Measurements from ENCODE around the gene RBPMS2. TPM values are rescaled to one million over a fixed set of nuclear protein-coding genes. Genes with fewer than 3 reads are reported as not detected.
A peak's percentile ranks its signal among the peaks of the same experiment; 100 is the strongest.
"Not testable (repeated sequence)": the region's sequence is repeated elsewhere in the genome, so short reads cannot be mapped to it uniquely, and the experiment has no call there.

The RBPMS2 gene
- total and polyA plus RNA-seq, 3 experiments from 2014 or later = not detected

DNA sequence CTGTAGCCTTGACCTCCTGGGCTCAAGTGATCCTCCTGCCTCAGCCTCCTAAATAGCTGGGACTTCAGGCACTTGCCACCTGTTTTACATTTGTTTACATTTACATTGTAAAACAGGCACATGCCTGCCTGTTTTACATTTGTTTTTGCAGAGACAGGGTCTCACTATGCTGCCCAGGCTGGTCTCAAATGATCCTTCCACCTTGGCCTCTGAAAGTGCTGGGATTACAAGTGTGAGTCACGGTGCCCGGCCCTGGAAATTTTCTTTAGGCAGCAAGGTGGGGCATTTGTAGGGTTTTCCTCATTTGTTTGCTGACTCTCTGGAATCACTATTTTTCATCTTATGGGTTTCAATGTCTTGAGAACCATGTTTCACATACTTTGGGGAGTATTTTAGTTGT lies 25.1 kb upstream of the RBPMS2 start:
- POLR2A ChIA-PET = no interaction called here
- no peak for DNase-seq
- no peak overlapping the region for H3K27ac ChIP-seq (ENCODE audit: low read depth, low read length)
- H3K9me3 Mint-ChIP-seq = peaks cover 0 to 4% (median 0%) of the 10 kb centered on the region in 5 donors
- H3K27me3 ChIP-seq (ENCODE audit: insufficient read depth, low read length, poor library complexity, severe bottlenecking) = no peaks in the 10 kb centered on the region
- no peak overlapping the region for H3K4me3 ChIP-seq (ENCODE audit: low read length)
- H3K4me3 Mint-ChIP-seq = no peak overlapping the region
- H3K4me1 Mint-ChIP-seq = no peaks in the 10 kb centered on the region
- H3K9me3 ChIP-seq (ENCODE audit: low read length) = no peaks in the 10 kb centered on the region
- H3K36me3 ChIP-seq (ENCODE audit: insufficient read depth, low read length) = no peaks in the 10 kb centered on the region
- CTCF ChIA-PET = interaction anchor here (1.5 kb wide), 1 partner anchor 9 kb away, joined by 9 read pairs; no protein-coding TSS in a partner anchor
- no peaks in the 10 kb centered on the region for H3K4me1 ChIP-seq (ENCODE audit: insufficient read depth, low read length)
- H3K27ac Mint-ChIP-seq = peak overlapping the region in 1 of 8 donors; percentile 70
- H3K27me3 Mint-ChIP-seq = no peaks in the 10 kb centered on the region
- no peaks in the 10 kb centered on the region for H3K36me3 Mint-ChIP-seq

DNA sequence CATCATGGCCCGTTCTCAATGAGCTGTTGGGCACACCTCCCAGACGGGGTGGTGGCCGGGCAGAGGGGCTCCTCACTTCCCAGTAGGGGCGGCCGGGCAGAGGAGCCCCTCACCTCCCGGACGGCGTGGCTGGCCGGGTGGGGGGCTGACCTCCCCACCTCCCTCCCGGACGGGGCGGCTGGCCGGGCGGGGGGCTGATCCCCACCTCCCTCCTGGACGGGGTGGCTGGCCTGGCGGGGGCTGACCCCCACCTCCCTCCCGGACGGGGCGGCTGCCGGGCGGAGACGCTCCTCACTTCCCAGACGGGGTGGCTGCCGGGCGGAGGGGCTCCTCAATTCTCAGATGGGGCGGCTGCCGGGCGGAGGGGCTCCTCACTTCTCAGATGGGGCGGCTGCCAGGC lies 23.5 kb upstream of the RBPMS2 start:
- H3K4me3 ChIP-seq (ENCODE audit: low read length); CTCF ChIA-PET; H3K36me3 Mint-ChIP-seq: not testable (repeated sequence)

DNA sequence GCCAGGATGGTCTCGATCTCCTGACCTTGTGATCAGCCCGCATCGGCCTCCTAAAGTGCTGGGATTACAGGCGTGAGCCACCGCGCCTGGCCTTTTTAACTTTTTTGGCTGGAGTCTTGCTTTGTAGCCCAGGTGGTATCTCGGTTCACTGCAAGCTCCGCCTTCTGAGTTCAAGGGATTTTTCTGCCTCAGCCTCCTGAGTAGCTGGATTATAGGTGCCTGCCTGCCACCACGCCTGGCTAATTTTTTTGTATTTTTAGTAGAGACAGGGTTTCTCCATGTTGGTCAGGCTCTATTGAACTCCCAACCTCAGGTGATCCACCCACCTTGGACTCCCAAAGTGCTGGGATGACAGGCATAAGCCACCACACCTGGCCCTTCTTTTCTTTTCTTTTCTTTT lies 20.5 kb upstream of the RBPMS2 start:
- H3K9me3 ChIP-seq (ENCODE audit: low read length); H3K36me3 Mint-ChIP-seq; DNase-seq; H3K27ac Mint-ChIP-seq; POLR2A ChIA-PET; H3K27me3 ChIP-seq (ENCODE audit: insufficient read depth, low read length, poor library complexity, severe bottlenecking); H3K27ac ChIP-seq (ENCODE audit: low read depth, low read length); H3K4me3 ChIP-seq (ENCODE audit: low read length); H3K27me3 Mint-ChIP-seq; H3K9me3 Mint-ChIP-seq; H3K4me1 Mint-ChIP-seq; H3K4me1 ChIP-seq (ENCODE audit: insufficient read depth, low read length); H3K4me3 Mint-ChIP-seq; CTCF ChIA-PET; H3K36me3 ChIP-seq (ENCODE audit: insufficient read depth, low read length): not testable (repeated sequence)

More for the DNA sequence above, 23.5 kb upstream of the RBPMS2 start:
- H3K4me1 Mint-ChIP-seq; H3K4me1 ChIP-seq (ENCODE audit: insufficient read depth, low read length); H3K27ac Mint-ChIP-seq; H3K27me3 Mint-ChIP-seq; H3K9me3 Mint-ChIP-seq; H3K27me3 ChIP-seq (ENCODE audit: insufficient read depth, low read length, poor library complexity, severe bottlenecking); H3K36me3 ChIP-seq (ENCODE audit: insufficient read depth, low read length); DNase-seq; H3K4me3 Mint-ChIP-seq; H3K27ac ChIP-seq (ENCODE audit: low read depth, low read length); POLR2A ChIA-PET; H3K9me3 ChIP-seq (ENCODE audit: low read length): not testable (repeated sequence)

DNA sequence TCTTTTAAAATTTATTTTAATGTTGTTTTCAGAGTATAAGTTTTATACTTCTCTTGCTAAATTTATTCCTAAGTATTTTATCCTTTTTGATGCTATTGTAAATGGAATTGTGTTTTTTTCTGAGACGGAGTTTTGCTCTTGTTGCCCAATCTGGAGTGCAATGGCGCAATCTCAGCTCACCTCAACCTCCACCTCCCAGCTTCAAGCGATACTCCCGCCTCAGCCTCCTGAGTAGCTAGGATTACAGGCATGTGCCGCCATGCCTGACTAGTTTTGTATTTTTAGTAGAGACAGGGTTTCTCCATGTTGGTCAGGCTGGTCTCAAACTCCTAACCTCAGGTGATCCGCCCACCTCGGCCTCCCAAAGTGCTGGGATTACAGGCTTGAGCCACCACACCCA lies 19.9 kb upstream of the RBPMS2 start:
- H3K27ac Mint-ChIP-seq; H3K27ac ChIP-seq (ENCODE audit: low read depth, low read length); POLR2A ChIA-PET; H3K36me3 Mint-ChIP-seq; H3K27me3 Mint-ChIP-seq; H3K4me1 ChIP-seq (ENCODE audit: insufficient read depth, low read length); H3K9me3 ChIP-seq (ENCODE audit: low read length); DNase-seq; H3K36me3 ChIP-seq (ENCODE audit: insufficient read depth, low read length); H3K9me3 Mint-ChIP-seq; CTCF ChIA-PET; H3K4me3 Mint-ChIP-seq; H3K4me3 ChIP-seq (ENCODE audit: low read length); H3K27me3 ChIP-seq (ENCODE audit: insufficient read depth, low read length, poor library complexity, severe bottlenecking); H3K4me1 Mint-ChIP-seq: not testable (repeated sequence)

DNA sequence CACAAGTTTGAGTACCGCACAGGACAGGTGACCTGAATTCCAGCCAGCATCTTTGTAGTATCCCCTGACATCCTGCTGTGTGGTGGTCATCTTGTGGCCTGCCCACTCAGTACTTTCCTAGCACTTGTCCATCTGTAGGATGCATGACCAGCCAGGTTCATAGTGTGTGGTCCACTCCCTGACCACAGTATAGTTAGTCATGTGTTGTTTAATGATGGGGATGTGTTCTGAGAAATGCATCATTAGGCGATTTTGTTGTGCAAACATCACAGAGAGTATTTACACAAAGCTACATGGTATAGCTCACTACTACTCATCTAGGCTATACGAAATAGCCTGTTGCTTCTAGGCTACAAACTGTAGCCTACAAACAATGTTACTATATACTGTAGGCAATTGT lies 16.9 kb upstream of the RBPMS2 start:
- no peaks in the 10 kb centered on the region for H3K9me3 ChIP-seq (ENCODE audit: low read length)
- H3K36me3 Mint-ChIP-seq = no peaks in the 10 kb centered on the region
- no peak overlapping the region for H3K4me3 Mint-ChIP-seq
- no peak for DNase-seq
- H3K4me1 Mint-ChIP-seq = no peaks in the 10 kb centered on the region
- ChIA-PET CTCF (interaction anchor here (1.4 kb wide), 1 partner anchor 18 kb away, joined by 3 read pairs; no protein-coding TSS in a partner anchor), POLR2A (no interaction called here)
- no peak overlapping the region for H3K4me3 ChIP-seq (ENCODE audit: low read length)
- H3K27ac ChIP-seq (ENCODE audit: low read depth, low read length) = no peak overlapping the region
- no peaks in the 10 kb centered on the region for H3K27me3 Mint-ChIP-seq
- H3K9me3 Mint-ChIP-seq = no peaks in the 10 kb centered on the region
- H3K27ac Mint-ChIP-seq = no peak overlapping the region
- no peaks in the 10 kb centered on the region for H3K27me3 ChIP-seq (ENCODE audit: insufficient read depth, low read length, poor library complexity, severe bottlenecking)
- no peaks in the 10 kb centered on the region for H3K36me3 ChIP-seq (ENCODE audit: insufficient read depth, low read length)
- no peaks in the 10 kb centered on the region for H3K4me1 ChIP-seq (ENCODE audit: insufficient read depth, low read length)

DNA sequence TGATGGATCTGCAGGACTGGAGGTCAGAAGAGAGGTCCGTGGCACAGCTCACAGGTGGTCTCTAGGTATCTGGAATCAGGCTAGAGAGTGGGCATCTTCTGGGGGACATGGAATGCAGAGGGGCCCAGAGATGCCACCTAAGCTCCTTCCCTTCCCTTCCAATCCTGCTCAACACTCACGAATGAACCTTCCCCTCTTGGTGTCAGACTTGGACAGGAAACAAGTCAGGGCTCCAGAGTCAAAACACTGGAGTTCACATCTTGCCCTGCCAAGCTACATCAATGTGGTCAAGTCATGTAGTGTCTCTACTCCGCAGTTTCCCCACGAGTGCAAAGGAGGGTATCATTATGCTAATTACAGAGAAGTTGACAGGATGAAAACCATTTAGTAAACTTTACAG lies 16.0 kb upstream of the RBPMS2 start:
- no peaks in the 10 kb centered on the region for H3K36me3 ChIP-seq (ENCODE audit: insufficient read depth, low read length)
- Mint-ChIP-seq H3K36me3 (no peaks in the 10 kb centered on the region), H3K27me3 (no peaks in the 10 kb centered on the region), H3K4me1 (no peaks in the 10 kb centered on the region), H3K4me3 (no peak overlapping the region), H3K27ac (no peak overlapping the region), H3K9me3 (no peaks in the 10 kb centered on the region)
- no peaks in the 10 kb centered on the region for H3K9me3 ChIP-seq (ENCODE audit: low read length)
- DNase-seq = no peak
- H3K4me1 ChIP-seq (ENCODE audit: insufficient read depth, low read length) = no peaks in the 10 kb centered on the region
- H3K4me3 ChIP-seq (ENCODE audit: low read length) = no peak overlapping the region
- no peaks in the 10 kb centered on the region for H3K27me3 ChIP-seq (ENCODE audit: insufficient read depth, low read length, poor library complexity, severe bottlenecking)
- H3K27ac ChIP-seq (ENCODE audit: low read depth, low read length) = no peak overlapping the region
- ChIA-PET POLR2A (no interaction called here), CTCF (interaction anchor here (0.9 to 1.3 kb wide), 2 partner anchors 10 to 18 kb away, joined by 3 to 4 read pairs; no protein-coding TSS in a partner anchor)

DNA sequence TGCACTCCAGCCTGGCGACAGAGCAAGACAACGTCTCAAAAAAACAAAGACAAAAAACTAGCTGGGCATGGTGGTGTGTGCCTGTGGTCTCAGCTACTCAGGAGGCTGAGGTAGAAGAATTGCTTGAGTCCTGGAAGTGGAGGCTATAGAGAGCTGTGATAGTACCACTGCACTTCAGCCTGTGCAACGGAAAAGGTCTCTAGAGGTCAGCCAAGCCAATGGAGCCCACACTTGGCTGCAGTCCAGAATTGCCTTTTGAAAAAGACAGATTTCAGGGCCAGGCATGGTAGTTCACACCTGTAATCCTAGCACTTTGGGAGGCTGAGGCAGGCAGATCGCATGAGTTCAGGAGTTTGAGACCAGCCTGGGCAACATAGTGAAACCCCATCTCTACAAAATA lies 8.4 kb upstream of the RBPMS2 start:
- Histone ChIP-seq H3K4me3 (ENCODE audit: low read length) (no peak overlapping the region), H3K27ac (ENCODE audit: low read depth, low read length) (no peak overlapping the region), H3K27me3 (ENCODE audit: insufficient read depth, low read length, poor library complexity, severe bottlenecking) (no peaks in the 10 kb centered on the region), H3K36me3 (ENCODE audit: insufficient read depth, low read length) (no peaks in the 10 kb centered on the region), H3K4me1 (ENCODE audit: insufficient read depth, low read length) (no peaks in the 10 kb centered on the region), H3K9me3 (ENCODE audit: low read length) (no peaks in the 10 kb centered on the region)
- Mint-ChIP-seq H3K4me1 (peaks cover 11 to 16% (median 12%) of the 10 kb centered on the region in 3 donors), H3K4me3 (no peak overlapping the region), H3K36me3 (no peaks in the 10 kb centered on the region), H3K9me3 (no peaks in the 10 kb centered on the region), H3K27me3 (peaks cover 0 to 2% of the 10 kb centered on the region in 2 donors), H3K27ac (no peak overlapping the region)
- no peak for DNase-seq
- ChIA-PET POLR2A (no interaction called here), CTCF (no interaction called here)

DNA sequence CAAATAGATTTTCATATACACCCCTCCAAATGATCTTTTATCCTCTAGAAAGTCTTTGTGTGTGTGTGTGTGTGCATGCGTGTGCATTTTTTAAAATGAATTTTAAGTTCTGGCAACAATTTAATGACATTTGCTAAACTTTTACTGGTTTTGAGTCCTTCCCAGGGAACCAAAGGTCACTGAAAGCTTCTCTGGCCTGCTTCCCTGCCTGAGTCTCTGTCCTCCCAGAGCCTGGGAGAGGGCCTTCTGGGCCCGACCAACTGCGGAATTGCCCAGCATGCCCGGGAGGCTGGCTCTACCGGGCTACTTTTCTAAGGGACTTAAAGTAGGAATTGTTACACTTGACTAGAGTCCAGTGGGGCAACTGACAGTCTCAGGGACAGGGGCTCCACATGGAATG lies 7.4 kb upstream of the RBPMS2 start:
- POLR2A ChIA-PET = no interaction called here
- peaks cover 11 to 16% (median 12%) of the 10 kb centered on the region in 3 donors for H3K4me1 Mint-ChIP-seq

DNA sequence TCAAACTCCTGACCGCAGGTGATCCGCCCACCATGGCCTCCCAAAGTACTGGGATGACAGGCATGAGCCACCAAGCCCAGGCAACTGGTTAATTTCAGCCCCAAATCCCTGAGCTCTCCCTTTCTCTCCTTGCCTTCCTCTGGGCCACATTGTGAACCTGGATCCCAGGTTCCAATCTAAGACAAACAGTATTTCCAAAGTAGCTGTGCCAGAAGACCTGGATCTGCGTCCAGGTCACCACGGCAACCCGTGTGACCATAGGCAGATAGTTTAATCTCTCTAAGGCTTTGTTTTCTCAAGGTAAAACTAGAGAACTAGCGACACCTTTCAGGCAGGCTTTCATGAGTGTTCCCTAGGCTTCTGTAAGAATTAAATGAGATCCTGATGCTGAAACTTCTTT lies 5.9 kb upstream of the RBPMS2 start:
- Mint-ChIP-seq H3K27ac (peak overlapping the region in 1 of 8 donors; percentile 6), H3K4me3 (no peak overlapping the region), H3K9me3 (no peaks in the 10 kb centered on the region), H3K27me3 (peaks cover 9 to 12% of the 10 kb centered on the region in 2 donors), H3K36me3 (no peaks in the 10 kb centered on the region), H3K4me1 (peaks cover 11 to 16% (median 16%) of the 10 kb centered on the region in 3 donors)
- no peak for DNase-seq
- ChIA-PET POLR2A (interaction anchor here (0.9 kb wide), 1 partner anchor 29 kb away, joined by 3 read pairs; no protein-coding TSS in a partner anchor), CTCF (no interaction called here)
- no peaks in the 10 kb centered on the region for H3K36me3 ChIP-seq (ENCODE audit: insufficient read depth, low read length)
- H3K27me3 ChIP-seq (ENCODE audit: insufficient read depth, low read length, poor library complexity, severe bottlenecking) = no peaks in the 10 kb centered on the region
- no peak overlapping the region for H3K27ac ChIP-seq (ENCODE audit: low read depth, low read length)
- no peaks in the 10 kb centered on the region for H3K9me3 ChIP-seq (ENCODE audit: low read length)
- no peaks in the 10 kb centered on the region for H3K4me1 ChIP-seq (ENCODE audit: insufficient read depth, low read length)
- H3K4me3 ChIP-seq (ENCODE audit: low read length) = no peak overlapping the region

More for the DNA sequence above, 7.4 kb upstream of the RBPMS2 start:
- Histone ChIP-seq H3K27me3 (ENCODE audit: insufficient read depth, low read length, poor library complexity, severe bottlenecking) (no peaks in the 10 kb centered on the region), H3K27ac (ENCODE audit: low read depth, low read length) (no peak overlapping the region), H3K4me3 (ENCODE audit: low read length) (no peak overlapping the region), H3K4me1 (ENCODE audit: insufficient read depth, low read length) (no peaks in the 10 kb centered on the region), H3K9me3 (ENCODE audit: low read length) (no peaks in the 10 kb centered on the region), H3K36me3 (ENCODE audit: insufficient read depth, low read length) (no peaks in the 10 kb centered on the region)
- no peak for DNase-seq
- CTCF ChIA-PET = no interaction called here
- Mint-ChIP-seq H3K27me3 (peaks cover 0 to 2% of the 10 kb centered on the region in 2 donors), H3K36me3 (no peaks in the 10 kb centered on the region), H3K27ac (peak overlapping the region in 2 of 8 donors; percentile 36 to 58), H3K4me3 (no peak overlapping the region), H3K9me3 (no peaks in the 10 kb centered on the region)

All from CD8-positive, alpha-beta memory T cell (primary cell).